Measurements from ENCODE around the gene OR2C1. TPM values are rescaled to one million over a fixed set of nuclear protein-coding genes. Genes with fewer than 3 reads are reported as not detected.

Gene OR2C1
- total and polyA plus RNA-seq, 2 donors, result 0.14 to 0.21 TPM

DNA sequence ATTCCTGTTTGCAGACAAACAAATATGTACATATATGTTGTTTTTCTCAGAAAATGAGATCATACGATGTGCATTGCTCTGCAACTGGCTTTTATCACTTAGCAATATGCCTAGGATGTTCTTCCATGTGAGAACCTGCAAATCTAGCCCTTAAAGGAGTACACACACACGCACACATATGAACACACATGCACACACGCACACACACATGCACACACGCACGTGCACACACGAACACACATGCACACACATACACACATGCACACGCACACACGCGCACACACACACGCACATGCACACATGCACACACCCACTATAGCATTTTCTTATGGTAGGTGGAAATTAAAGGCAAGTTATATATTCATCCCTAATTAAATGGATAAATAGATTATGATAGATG lies 8.1 kb upstream of the OR2C1 start:
- Histone ChIP-seq H3K4me3 (ENCODE audit: low read length in 2 of 2) (no peak overlapping the region), H3K36me3 (ENCODE audit: control insufficient read depth in 2 of 2, insufficient read depth in 2 of 2, low read length in 1 of 2) (no peaks in the 10 kb centered on the region), H3K27ac (ENCODE audit: low read depth in 1 of 2, low read length in 1 of 2) (no peak overlapping the region), H3K27me3 (ENCODE audit: control insufficient read depth in 2 of 2, insufficient read depth in 1 of 2, low read length in 1 of 2) (no peaks in the 10 kb centered on the region), H3K9me3 (ENCODE audit: control insufficient read depth in 2 of 2, insufficient read depth in 1 of 2, low read length in 1 of 2) (peaks cover 0 to 6% of the 10 kb centered on the region in 2 donors), H3K4me1 (ENCODE audit: control insufficient read depth in 2 of 2, insufficient read depth in 2 of 2, low read length in 2 of 2) (peaks cover 0 to 4% of the 10 kb centered on the region in 2 donors)
- no peak for DNase-seq (ENCODE audit: low read depth in 6 of 9, low spot score in 9 of 9)
- 91% methylated on average over 10 of the region's 10 CpGs for WGBS

GRCh38 chr16:3348547-3349167 lies 7.0 kb upstream of the OR2C1 start:
- WGBS, result 16% methylated on average over 4 of the region's 4 CpGs
- Histone ChIP-seq H3K27me3 (ENCODE audit: control insufficient read depth in 2 of 2, insufficient read depth in 1 of 2, low read length in 1 of 2) (no peaks in the 10 kb centered on the region), H3K4me1 (ENCODE audit: control insufficient read depth in 2 of 2, insufficient read depth in 2 of 2, low read length in 2 of 2) (peaks cover 0 to 4% of the 10 kb centered on the region in 2 donors), H3K36me3 (ENCODE audit: control insufficient read depth in 2 of 2, insufficient read depth in 2 of 2, low read length in 1 of 2) (no peaks in the 10 kb centered on the region), H3K27ac (ENCODE audit: low read depth in 1 of 2, low read length in 1 of 2) (no peak overlapping the region), H3K4me3 (ENCODE audit: low read length in 2 of 2) (no peak overlapping the region), H3K9me3 (ENCODE audit: control insufficient read depth in 2 of 2, insufficient read depth in 1 of 2, low read length in 1 of 2) (peaks cover 0 to 4% of the 10 kb centered on the region in 2 donors)
- peak in 2 of 9 donors; percentile 0 to 31 for DNase-seq (ENCODE audit: low read depth in 6 of 9, low spot score in 9 of 9)

GRCh38 chr16:3349175-3349574 lies 6.5 kb upstream of the OR2C1 start:
- Histone ChIP-seq H3K4me1 (ENCODE audit: control insufficient read depth in 2 of 2, insufficient read depth in 2 of 2, low read length in 2 of 2) (peaks cover 0 to 4% of the 10 kb centered on the region in 2 donors), H3K4me3 (ENCODE audit: low read length in 2 of 2) (no peak overlapping the region), H3K9me3 (ENCODE audit: control insufficient read depth in 2 of 2, insufficient read depth in 1 of 2, low read length in 1 of 2) (no peaks in the 10 kb centered on the region), H3K36me3 (ENCODE audit: control insufficient read depth in 2 of 2, insufficient read depth in 2 of 2, low read length in 1 of 2) (no peaks in the 10 kb centered on the region), H3K27me3 (ENCODE audit: control insufficient read depth in 2 of 2, insufficient read depth in 1 of 2, low read length in 1 of 2) (no peaks in the 10 kb centered on the region), H3K27ac (ENCODE audit: low read depth in 1 of 2, low read length in 1 of 2) (no peak overlapping the region)
- 62% methylated on average over 13 of the region's 13 CpGs for WGBS
- DNase-seq (ENCODE audit: low read depth in 6 of 9, low spot score in 9 of 9), result no peak

DNA sequence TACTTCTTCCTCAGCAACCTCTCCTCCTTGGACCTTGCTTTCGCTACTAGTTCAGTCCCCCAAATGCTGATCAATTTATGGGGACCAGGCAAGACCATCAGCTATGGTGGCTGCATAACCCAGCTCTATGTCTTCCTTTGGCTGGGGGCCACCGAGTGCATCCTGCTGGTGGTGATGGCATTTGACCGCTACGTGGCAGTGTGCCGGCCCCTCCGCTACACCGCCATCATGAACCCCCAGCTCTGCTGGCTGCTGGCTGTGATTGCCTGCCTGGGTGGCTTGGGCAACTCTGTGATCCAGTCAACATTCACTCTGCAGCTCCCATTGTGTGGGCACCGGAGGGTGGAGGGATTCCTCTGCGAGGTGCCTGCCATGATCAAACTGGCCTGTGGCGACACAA lies 429 bp downstream of the OR2C1 start:
- 89% methylated on average over 10 of the region's 10 CpGs for WGBS
- H3K27me3 ChIP-seq (ENCODE audit: control insufficient read depth in 2 of 2, insufficient read depth in 1 of 2, low read length in 1 of 2), result no peaks in the 10 kb centered on the region
- H3K36me3 ChIP-seq (ENCODE audit: control insufficient read depth in 2 of 2, insufficient read depth in 2 of 2, low read length in 1 of 2), result no peaks in the 10 kb centered on the region
- H3K27ac ChIP-seq (ENCODE audit: low read depth in 1 of 2, low read length in 1 of 2), result no peak overlapping the region
- no peaks in the 10 kb centered on the region for H3K4me1 ChIP-seq (ENCODE audit: control insufficient read depth in 2 of 2, insufficient read depth in 2 of 2, low read length in 2 of 2)
- no peak overlapping the region for H3K4me3 ChIP-seq (ENCODE audit: low read length in 2 of 2)
- peaks cover 0 to 2% of the 10 kb centered on the region in 2 donors for H3K9me3 ChIP-seq (ENCODE audit: control insufficient read depth in 2 of 2, insufficient read depth in 1 of 2, low read length in 1 of 2)
- DNase-seq (ENCODE audit: low read depth in 6 of 9, low spot score in 9 of 9), result no peak

- Histone ChIP-seq H3K9me3 (ENCODE audit: control insufficient read depth in 2 of 2, insufficient read depth in 1 of 2, low read length in 1 of 2) (peaks cover 0 to 5% of the 10 kb centered on the region in 2 donors), H3K4me1 (ENCODE audit: control insufficient read depth in 2 of 2, insufficient read depth in 2 of 2, low read length in 2 of 2) (no peaks in the 10 kb centered on the region), H3K27me3 (ENCODE audit: control insufficient read depth in 2 of 2, insufficient read depth in 1 of 2, low read length in 1 of 2) (no peaks in the 10 kb centered on the region), H3K4me3 (ENCODE audit: low read length in 2 of 2) (no peak overlapping the region), H3K36me3 (ENCODE audit: control insufficient read depth in 2 of 2, insufficient read depth in 2 of 2, low read length in 1 of 2) (no peaks in the 10 kb centered on the region), H3K27ac (ENCODE audit: low read depth in 1 of 2, low read length in 1 of 2) (no peak overlapping the region)
- WGBS, result 43% methylated on average over 1 of the region's 1 CpG
- no peak for DNase-seq (ENCODE audit: low read depth in 6 of 9, low spot score in 9 of 9)
Observed at GRCh38 chr16:3358871-3359270, 3.2 kb downstream of the OR2C1 start.

GRCh38 chr16:3362931-3363330 lies 7.2 kb downstream of the OR2C1 start:
- no peak overlapping the region for H3K4me3 ChIP-seq (ENCODE audit: low read length in 2 of 2)
- peaks cover 0 to 7% of the 10 kb centered on the region in 2 donors for H3K4me1 ChIP-seq (ENCODE audit: control insufficient read depth in 2 of 2, insufficient read depth in 2 of 2, low read length in 2 of 2)
- no peak for DNase-seq (ENCODE audit: low read depth in 6 of 9, low spot score in 9 of 9)
- no peaks in the 10 kb centered on the region for H3K27me3 ChIP-seq (ENCODE audit: control insufficient read depth in 2 of 2, insufficient read depth in 1 of 2, low read length in 1 of 2)
- H3K27ac ChIP-seq (ENCODE audit: low read depth in 1 of 2, low read length in 1 of 2), result no peak overlapping the region
- H3K36me3 ChIP-seq (ENCODE audit: control insufficient read depth in 2 of 2, insufficient read depth in 2 of 2, low read length in 1 of 2), result no peaks in the 10 kb centered on the region
- H3K9me3 ChIP-seq (ENCODE audit: control insufficient read depth in 2 of 2, insufficient read depth in 1 of 2, low read length in 1 of 2), result peaks cover 4 to 33% of the 10 kb centered on the region in 2 donors

DNA sequence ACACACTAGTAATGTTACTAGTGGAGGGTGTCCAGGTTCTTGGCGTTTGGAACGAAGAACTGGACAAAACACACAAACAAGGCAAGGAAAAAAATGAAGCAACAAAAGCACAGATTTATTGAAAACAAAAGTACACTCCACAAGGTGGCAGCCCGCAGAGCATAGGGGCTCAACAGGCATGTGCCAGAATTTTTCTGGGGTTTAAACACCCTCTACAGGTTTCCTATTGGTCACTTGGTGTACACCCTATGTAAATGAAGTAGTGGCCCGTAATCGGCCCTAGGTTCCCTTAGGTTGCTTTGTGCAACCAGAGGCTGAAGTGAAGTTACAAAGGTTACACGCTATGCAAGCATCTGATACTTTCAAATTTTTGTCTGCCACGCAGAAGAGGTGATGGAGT lies 8.1 kb downstream of the OR2C1 start:
- H3K9me3 ChIP-seq (ENCODE audit: control insufficient read depth in 2 of 2, insufficient read depth in 1 of 2, low read length in 1 of 2), result peaks cover 4 to 33% of the 10 kb centered on the region in 2 donors
- WGBS, result 96% methylated on average over 7 of the region's 7 CpGs
- H3K36me3 ChIP-seq (ENCODE audit: control insufficient read depth in 2 of 2, insufficient read depth in 2 of 2, low read length in 1 of 2), result no peaks in the 10 kb centered on the region
- H3K4me3 ChIP-seq (ENCODE audit: low read length in 2 of 2), result no peak overlapping the region
- no peaks in the 10 kb centered on the region for H3K27me3 ChIP-seq (ENCODE audit: control insufficient read depth in 2 of 2, insufficient read depth in 1 of 2, low read length in 1 of 2)
- no peak for DNase-seq (ENCODE audit: low read depth in 6 of 9, low spot score in 9 of 9)
- no peak overlapping the region for H3K27ac ChIP-seq (ENCODE audit: low read depth in 1 of 2, low read length in 1 of 2)
- H3K4me1 ChIP-seq (ENCODE audit: control insufficient read depth in 2 of 2, insufficient read depth in 2 of 2, low read length in 2 of 2), result peaks cover 0 to 7% of the 10 kb centered on the region in 2 donors

- peak overlapping the region; percentile 38 to 49 for H3K27ac ChIP-seq (ENCODE audit: low read depth in 1 of 2, low read length in 1 of 2)
- H3K4me3 ChIP-seq (ENCODE audit: low read length in 2 of 2), result peak overlapping the region; percentile 31 to 39
- WGBS, result 22% methylated on average over 42 of the region's 42 CpGs
- H3K27me3 ChIP-seq (ENCODE audit: control insufficient read depth in 2 of 2, insufficient read depth in 1 of 2, low read length in 1 of 2), result no peaks in the 10 kb centered on the region
- H3K9me3 ChIP-seq (ENCODE audit: control insufficient read depth in 2 of 2, insufficient read depth in 1 of 2, low read length in 1 of 2), result peaks cover 4 to 33% of the 10 kb centered on the region in 2 donors
- DNase-seq (ENCODE audit: low read depth in 6 of 9, low spot score in 9 of 9), result peak; percentile 4 to 61 (median 23)
- no peaks in the 10 kb centered on the region for H3K36me3 ChIP-seq (ENCODE audit: control insufficient read depth in 2 of 2, insufficient read depth in 2 of 2, low read length in 1 of 2)
- peaks cover 0 to 7% of the 10 kb centered on the region in 2 donors for H3K4me1 ChIP-seq (ENCODE audit: control insufficient read depth in 2 of 2, insufficient read depth in 2 of 2, low read length in 2 of 2)
Observed at GRCh38 chr16:3364774-3365427, 9.2 kb downstream of the OR2C1 start.

GRCh38 chr16:3369073-3369472 lies 13.4 kb downstream of the OR2C1 start:
- Histone ChIP-seq H3K4me1 (ENCODE audit: control insufficient read depth in 2 of 2, insufficient read depth in 2 of 2, low read length in 2 of 2) (peaks cover 0 to 7% of the 10 kb centered on the region in 2 donors), H3K27me3 (ENCODE audit: control insufficient read depth in 2 of 2, insufficient read depth in 1 of 2, low read length in 1 of 2) (no peaks in the 10 kb centered on the region), H3K27ac (ENCODE audit: low read depth in 1 of 2, low read length in 1 of 2) (no peak overlapping the region), H3K36me3 (ENCODE audit: control insufficient read depth in 2 of 2, insufficient read depth in 2 of 2, low read length in 1 of 2) (no peaks in the 10 kb centered on the region), H3K4me3 (ENCODE audit: low read length in 2 of 2) (no peak overlapping the region), H3K9me3 (ENCODE audit: control insufficient read depth in 2 of 2, insufficient read depth in 1 of 2, low read length in 1 of 2) (peaks cover 4 to 35% of the 10 kb centered on the region in 2 donors)
- 97% methylated on average over 11 of the region's 11 CpGs for WGBS
- DNase-seq (ENCODE audit: low read depth in 6 of 9, low spot score in 9 of 9), result no peak
